Measurements from ENCODE around the gene EDIL3. TPM values are rescaled to one million over a fixed set of nuclear protein-coding genes. Genes with fewer than 3 reads are reported as not detected.
"Not testable (repeated sequence)": the region's sequence is repeated elsewhere in the genome, so short reads cannot be mapped to it uniquely, and the experiment has no call there.

The EDIL3 gene
- polyA plus RNA-seq, 1 donor, result 11.6 TPM

DNA sequence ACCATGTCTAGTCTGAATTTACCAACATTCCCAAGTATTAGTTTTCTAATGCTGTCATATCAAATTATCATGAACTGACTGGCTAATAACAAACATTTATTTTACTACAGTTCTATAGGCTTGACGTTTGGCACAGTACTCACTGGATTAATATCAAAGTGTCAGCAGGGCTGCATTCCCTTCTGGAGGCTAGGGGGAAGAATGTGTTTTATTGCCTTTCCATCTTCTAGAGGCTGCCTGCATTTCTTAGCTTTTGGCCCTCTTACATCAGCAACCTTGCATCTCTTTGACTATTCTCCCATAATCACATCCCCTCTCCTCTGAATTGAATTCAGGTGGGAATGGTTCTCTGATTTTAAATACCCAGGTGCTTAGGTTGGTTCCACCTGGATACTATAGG, 84.7 kb downstream of the EDIL3 start:
- DNase-seq (ENCODE audit: low read depth), result no peak

- no peak for DNase-seq (ENCODE audit: low read depth)
Observed at GRCh38 chr5:84298628-84299027, 86.1 kb downstream of the EDIL3 start.

GRCh38 chr5:84297641-84298040, 87.0 kb downstream of the EDIL3 start:
- not testable (repeated sequence) for DNase-seq (ENCODE audit: low read depth)

GRCh38 chr5:84292788-84293653, 91.7 kb downstream of the EDIL3 start:
- no peak for DNase-seq (ENCODE audit: low read depth)

- no peak for DNase-seq (ENCODE audit: low read depth)
Observed at GRCh38 chr5:84292000-84292642, 92.6 kb downstream of the EDIL3 start.

GRCh38 chr5:84290673-84291072, 94.0 kb downstream of the EDIL3 start:
- no peak for DNase-seq (ENCODE audit: low read depth)

GRCh38 chr5:84290161-84290560, 94.5 kb downstream of the EDIL3 start:
- DNase-seq (ENCODE audit: low read depth), result no peak

- no peak for DNase-seq (ENCODE audit: low read depth)
Observed at GRCh38 chr5:84287951-84288350, 96.7 kb downstream of the EDIL3 start.

- DNase-seq (ENCODE audit: low read depth), result no peak
Observed at GRCh38 chr5:84286662-84287061, 98.0 kb downstream of the EDIL3 start.

GRCh38 chr5:84285641-84286637, 98.7 kb downstream of the EDIL3 start:
- peak; percentile 24 for DNase-seq (ENCODE audit: low read depth)

DNA sequence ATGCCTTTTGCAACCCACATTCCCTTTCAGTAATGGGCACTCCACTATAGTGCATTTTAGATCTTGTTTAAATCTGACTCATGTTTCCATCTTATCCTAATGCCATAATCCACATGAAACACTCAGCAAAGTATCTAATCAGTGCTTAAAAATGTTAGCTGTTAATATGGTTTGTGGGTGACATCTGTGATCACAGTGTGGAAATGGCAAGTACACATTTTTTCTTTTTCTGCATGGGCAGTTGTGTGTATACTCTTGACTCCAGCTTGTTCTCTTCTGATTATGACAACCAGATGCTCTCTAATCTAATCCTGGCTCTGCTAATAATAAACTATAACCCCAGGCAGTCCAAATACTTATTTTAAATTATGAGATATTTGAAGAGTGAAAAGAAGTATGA, 103.3 kb downstream of the EDIL3 start:
- DNase-seq (ENCODE audit: low read depth), result no peak

- DNase-seq (ENCODE audit: low read depth), result no peak
Observed at GRCh38 chr5:84279234-84279633, 105.4 kb downstream of the EDIL3 start.

DNA sequence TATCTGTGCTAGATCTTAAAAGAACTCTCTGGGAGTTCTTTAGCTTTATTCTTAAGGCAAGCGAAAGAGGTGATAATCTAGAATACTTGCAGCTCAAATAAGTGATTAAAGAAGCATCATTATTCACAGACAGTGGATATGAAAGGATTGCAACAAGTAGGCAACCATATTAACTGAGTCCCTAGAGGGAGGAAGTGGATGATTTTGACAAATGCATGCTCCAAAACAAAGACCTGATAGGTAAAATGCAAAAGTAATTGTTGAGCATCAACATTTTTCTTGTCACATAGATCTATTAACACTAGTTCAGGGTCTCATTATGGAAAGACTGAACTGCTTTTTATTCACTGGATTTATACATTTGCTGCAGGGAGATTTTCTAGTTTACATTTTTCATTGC, 109.1 kb downstream of the EDIL3 start:
- no peak for DNase-seq (ENCODE audit: low read depth)

DNA sequence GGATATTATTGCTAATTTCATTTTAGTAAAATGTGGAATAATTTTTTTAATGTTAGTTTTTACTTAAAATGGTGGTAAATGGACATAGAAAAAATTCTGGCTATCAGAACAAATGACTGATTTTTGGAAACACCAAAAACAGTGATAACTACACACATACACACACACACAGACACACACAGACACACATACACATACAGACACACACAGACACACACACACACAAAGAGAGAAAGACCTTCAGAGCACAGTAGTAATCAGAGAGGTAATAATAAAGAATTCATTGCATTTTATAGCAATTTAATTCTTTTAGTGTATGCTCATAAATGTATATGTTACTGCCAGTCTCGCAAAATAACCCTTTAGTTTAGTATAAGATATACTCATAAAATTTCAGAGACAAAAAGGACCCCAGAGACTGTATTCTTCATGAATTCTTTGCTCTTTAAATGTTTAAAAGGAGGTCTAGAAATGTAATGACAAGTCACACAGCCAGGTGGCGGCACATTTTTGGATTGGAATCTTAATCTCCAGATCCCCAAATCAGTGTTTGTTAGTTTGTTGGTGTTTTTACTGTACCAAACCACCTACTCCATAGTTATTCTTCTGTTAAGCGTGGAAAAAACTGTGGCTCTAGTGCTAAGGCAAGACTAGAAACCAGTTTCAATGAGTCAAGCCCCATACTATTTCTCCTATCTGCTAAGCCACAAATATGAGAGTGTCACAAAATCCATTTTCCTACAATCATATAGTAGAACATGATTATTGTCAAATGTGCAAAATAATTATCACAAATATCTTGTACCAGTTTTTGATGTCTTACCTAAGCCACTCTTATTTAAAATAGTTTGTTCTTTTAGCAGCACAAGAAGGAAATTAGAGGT, 109.9 kb downstream of the EDIL3 start:
- DNase-seq (ENCODE audit: low read depth), result no peak

DNA sequence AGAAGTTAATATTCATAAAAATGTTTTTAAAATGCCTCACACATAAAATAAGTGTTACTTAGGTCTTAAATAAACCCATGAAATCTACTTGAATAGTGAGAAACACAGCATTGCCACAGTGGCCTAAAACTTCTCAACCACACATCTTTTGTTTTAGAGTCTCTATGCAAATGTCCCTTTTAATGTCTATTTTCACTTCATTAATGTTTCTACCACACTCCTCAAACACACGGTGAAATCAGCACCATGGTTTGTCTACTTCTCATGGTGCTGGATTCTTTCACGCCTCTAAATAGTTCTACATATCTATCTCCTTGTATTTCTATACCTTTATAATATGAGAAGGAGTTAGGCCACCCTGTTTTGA, 111.2 kb downstream of the EDIL3 start:
- DNase-seq (ENCODE audit: low read depth), result no peak

GRCh38 chr5:84272771-84273516, 111.7 kb downstream of the EDIL3 start:
- DNase-seq (ENCODE audit: low read depth), result no peak

DNA sequence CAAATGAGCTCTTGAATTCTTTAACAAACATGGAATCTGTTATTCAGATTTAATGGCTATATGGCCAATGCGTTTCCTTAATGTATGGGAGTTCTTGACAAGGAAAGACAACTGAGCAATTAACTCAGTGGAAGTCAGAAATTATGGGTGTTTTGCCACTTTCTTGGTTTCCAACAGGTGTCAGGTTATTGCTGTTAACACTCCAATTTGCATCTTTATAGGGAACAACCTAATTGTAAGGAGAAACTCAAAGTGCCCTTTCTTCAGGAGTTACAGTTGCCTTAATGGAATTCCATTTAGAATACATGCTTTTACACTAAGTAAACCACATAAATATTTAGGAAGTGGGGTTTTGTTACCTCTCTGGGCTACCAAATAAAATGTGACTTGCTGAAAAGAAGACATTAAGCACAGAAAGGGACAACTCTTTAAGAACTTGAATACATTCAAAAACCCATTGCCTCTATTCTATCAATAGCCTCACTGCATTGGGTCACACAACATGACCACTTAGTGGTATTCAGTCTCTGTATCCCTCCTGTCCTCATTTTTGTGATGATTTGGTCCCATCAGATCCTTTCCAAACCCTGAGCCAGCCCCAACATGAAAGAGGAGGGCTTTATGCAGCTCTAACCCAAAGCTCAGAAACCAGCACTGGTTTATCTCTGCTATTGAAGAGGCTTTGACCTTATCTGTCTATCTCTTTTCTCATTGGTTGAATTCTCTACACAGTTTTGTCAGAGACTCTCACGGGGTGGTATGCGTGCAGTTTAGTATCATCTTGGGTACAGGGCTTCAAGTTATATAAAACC, 118.7 kb downstream of the EDIL3 start:
- DNase-seq (ENCODE audit: low read depth), result no peak

DNA sequence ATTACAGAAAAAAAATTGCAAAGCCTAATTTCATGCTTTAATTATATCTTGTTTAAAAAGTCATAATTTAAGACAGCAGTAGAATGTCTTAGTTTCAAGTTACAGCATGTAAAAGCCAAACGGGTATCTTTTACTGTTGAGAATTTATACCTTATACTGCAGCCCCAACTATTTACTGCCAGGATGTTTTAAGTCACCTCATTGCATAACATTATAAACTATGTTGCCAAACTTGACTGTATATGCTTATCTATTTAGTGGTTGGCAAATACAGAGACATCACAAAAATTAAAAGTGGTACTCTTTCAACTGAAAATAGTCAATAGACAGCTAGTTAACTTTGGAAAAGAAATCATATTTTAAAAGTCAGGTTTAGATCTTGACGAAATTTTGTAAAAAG, 119.5 kb downstream of the EDIL3 start:
- no peak for DNase-seq (ENCODE audit: low read depth)

DNA sequence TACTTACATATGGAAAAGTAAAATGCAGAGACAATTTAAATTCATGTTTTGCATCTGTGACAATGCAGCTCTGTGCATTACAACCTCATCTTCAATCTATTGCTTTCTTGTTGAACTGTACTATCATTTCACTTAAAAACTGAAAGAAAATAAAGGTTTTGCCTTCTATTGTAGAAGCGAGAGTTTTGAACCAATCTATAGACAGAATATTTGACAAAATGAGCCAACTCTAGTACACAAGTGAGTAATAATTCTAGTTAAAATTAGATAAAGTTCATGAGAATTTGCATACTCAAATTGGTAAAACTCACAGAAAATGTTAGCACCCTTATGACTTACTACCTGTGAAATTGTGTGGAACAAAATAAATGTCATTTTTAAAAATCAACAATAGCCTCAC, 123.7 kb downstream of the EDIL3 start:
- DNase-seq (ENCODE audit: low read depth), result no peak

Measured in forelimb muscle (tissue), 1 donor.